K562 (cell line): Measurements from ENCODE around the gene CNR2. TPM values are rescaled to one million over a fixed set of nuclear protein-coding genes. Genes with fewer than 3 reads are reported as not detected.

Experiments
- ARNT ChIP-seq, 2 experiments: fragments of 450-650 bp; IDR thresholded peaks; 2 replicates each; pipeline ENCODE4 v1.6.1; 2016; ENCODE audit warnings: mild to moderate bottlenecking in 1 of 2
- BHLHE40 ChIP-seq: IDR thresholded peaks from 2 replicates; pipeline ENCODE4 v1.6.1; 2011; ENCODE audit warnings: low read length, improper control_type of control experiment
- BRCA1 ChIP-seq, 2 experiments: fragments of 450-650 bp in 1 of 2; sonication (generic) in 1 of 2; formaldehyde crosslinking in 1 of 2; IDR thresholded peaks; 2 replicates each; pipeline versions ENCODE4 v1.5.0 to v1.6.1; 2017 to 2020; ENCODE audit warnings: mild to moderate bottlenecking in 1 of 2, missing genetic modification reagents in 1 of 2
- GATAD2B ChIP-seq: fragments of 450-650 bp; IDR thresholded peaks from 2 replicates; pipeline ENCODE4 v1.6.1; 2017; ENCODE audit warnings: mild to moderate bottlenecking, borderline replicate concordance
- JUN ChIP-seq, 2 experiments: sonication (generic) in 1 of 2; formaldehyde crosslinking in 1 of 2; IDR thresholded peaks; 2 replicates each; pipeline versions ENCODE4 v1.6.1 to v1.8.0; 2012 to 2022; ENCODE audit warnings: borderline replicate concordance in 2 of 2, mild to moderate bottlenecking in 2 of 2, improper control_type of control experiment in 1 of 2, low read depth in 1 of 2, low read length in 1 of 2, missing genetic modification reagents in 1 of 2
- KDM5B ChIP-seq: fragments of 200-600 bp; sonication (generic); IDR thresholded peaks from 2 replicates; pipeline ENCODE4 v1.6.1; 2012; ENCODE audit warnings: low read depth, mild to moderate bottlenecking, moderate library complexity, low read length, control low read depth, inconsistent platforms; ENCODE audit not compliant: insufficient replicate concordance
- MIER1 ChIP-seq: fragments of 450-650 bp; IDR thresholded peaks from 2 replicates; pipeline ENCODE4 v1.6.1; 2016; ENCODE audit warnings: antibody characterized with exemption, mild to moderate bottlenecking, low read depth
- NCOA4 ChIP-seq: fragments of 450-650 bp; IDR thresholded peaks from 2 replicates; pipeline ENCODE4 v1.6.1; 2018; ENCODE audit warnings: mild to moderate bottlenecking; ENCODE audit not compliant: partially characterized antibody
- NRF1 ChIP-seq, 2 experiments: fragments of 450-650 bp; IDR thresholded peaks in 1 of 2; conservative IDR thresholded peaks in 1 of 2; 2 replicates each; pipeline ENCODE4 v1.6.1; 2014; ENCODE audit warnings: mild to moderate bottlenecking in 2 of 2
- PHF21A ChIP-seq: fragments of 450-650 bp; IDR thresholded peaks from 2 replicates; pipeline ENCODE4 v1.6.1; 2017; ENCODE audit warnings: low read depth, borderline replicate concordance
- RBM17 ChIP-seq: fragments of 200-400 bp; formaldehyde crosslinking; IDR thresholded peaks from 2 replicates; pipeline ENCODE4 v1.6.1; 2017; ENCODE audit warnings: low read depth, mild to moderate bottlenecking, low read length, borderline replicate concordance
- RBM34 ChIP-seq: fragments of 200-400 bp; formaldehyde crosslinking; IDR thresholded peaks from 2 replicates; pipeline ENCODE4 v1.6.1; 2018; ENCODE audit warnings: low read length, borderline replicate concordance; ENCODE audit not compliant: insufficient read depth
- RBM39 ChIP-seq: fragments of 200-400 bp; formaldehyde crosslinking; optimal IDR thresholded peaks from 2 replicates; pipeline ENCODE3; 2018; ENCODE audit warnings: low read depth, low read length
- RNF2 ChIP-seq: sonication (generic); IDR thresholded peaks from 2 replicates; pipeline ENCODE4 v1.6.1; 2016
- TAF15 ChIP-seq: fragments of 200-400 bp; formaldehyde crosslinking; IDR thresholded peaks from 2 replicates; pipeline ENCODE4 v1.6.1; 2017; ENCODE audit warnings: mild to moderate bottlenecking, low read depth, low read length, moderate library complexity
- ZNF143 ChIP-seq: sonication (generic); formaldehyde crosslinking; IDR thresholded peaks from 2 replicates; pipeline ENCODE4 v1.9.0; 2022; ENCODE audit warnings: mild to moderate bottlenecking, missing genetic modification reagents
- ZNF695 ChIP-seq: fragments of 450-650 bp; formaldehyde crosslinking; IDR thresholded peaks from 2 replicates; pipeline ENCODE4 v1.4.0; 2020; ENCODE audit warnings: mild to moderate bottlenecking, moderate library complexity
- polyA plus RNA-seq, 8 experiments: library from polyadenylated mRNA; depleted of rRNA in 4 of 8; stranded (reverse) in 5 of 8; unstranded in 3 of 8; fragments of >200 nt; fragmentation: Nextera tagmentation in 2 of 8; fragmentation: Illumina TruSeq in 1 of 8; extraction: Ambion mirVana in 2 of 8; extraction: Trizol in 1 of 8; gene quantifications; 2 replicates each; pipeline versions ENCODE4 v1.2.1 to v1.2.3, GENCODE V29; 2011 to 2014; ENCODE audit warnings: inconsistent platforms in 1 of 8, missing spikeins in 1 of 8
- total RNA-seq, 7 experiments: library from RNA; depleted of rRNA in 6 of 7; stranded (reverse); fragments of >200 nt in 6 of 7; fragmentation: Illumina TruSeq in 2 of 7; extraction: Trizol in 2 of 7; gene quantifications; 2 replicates each; pipeline versions ENCODE4 v1.2.1 to v1.2.3, GENCODE V29; 2011 to 2021; ENCODE audit warnings: low replicate concordance in 1 of 7
- TF ChIP-seq, protein P1 (sequence below): fragments of 450-650 bp; conservative IDR thresholded peaks from 2 replicates; pipeline ENCODE4 v1.6.1; 2016; ENCODE audit warnings: missing genetic modification characterization, low read depth, mild to moderate bottlenecking, control low read depth, missing compliant biosample characterization
- TF ChIP-seq, protein P2 (sequence below): fragments of 250-450 bp; sonication (Bioruptor Pico); IDR thresholded peaks from 2 replicates; pipeline ENCODE4 v1.8.0; 2022; ENCODE audit warnings: moderate library complexity, mild to moderate bottlenecking, inconsistent platforms
- TF ChIP-seq, protein P3 (sequence below): fragments of 450-650 bp; IDR thresholded peaks from 2 replicates; pipeline ENCODE4 v1.6.1; 2016; ENCODE audit warnings: missing biosample characterization, missing genetic modification characterization
- TF ChIP-seq, protein P4 (sequence below), 2 experiments: IDR thresholded peaks; 2 replicates each; pipeline ENCODE4 v1.6.1; 2012; ENCODE audit warnings: improper control_type of control experiment in 2 of 2, low read depth in 2 of 2, low read length in 2 of 2, borderline replicate concordance in 1 of 2

The CNR2 gene
- total and polyA plus RNA-seq, 9 of the 15 experiments (the other 6 are each of a cell fraction or from before 2014, with no cell fraction given): not detected

DNA sequence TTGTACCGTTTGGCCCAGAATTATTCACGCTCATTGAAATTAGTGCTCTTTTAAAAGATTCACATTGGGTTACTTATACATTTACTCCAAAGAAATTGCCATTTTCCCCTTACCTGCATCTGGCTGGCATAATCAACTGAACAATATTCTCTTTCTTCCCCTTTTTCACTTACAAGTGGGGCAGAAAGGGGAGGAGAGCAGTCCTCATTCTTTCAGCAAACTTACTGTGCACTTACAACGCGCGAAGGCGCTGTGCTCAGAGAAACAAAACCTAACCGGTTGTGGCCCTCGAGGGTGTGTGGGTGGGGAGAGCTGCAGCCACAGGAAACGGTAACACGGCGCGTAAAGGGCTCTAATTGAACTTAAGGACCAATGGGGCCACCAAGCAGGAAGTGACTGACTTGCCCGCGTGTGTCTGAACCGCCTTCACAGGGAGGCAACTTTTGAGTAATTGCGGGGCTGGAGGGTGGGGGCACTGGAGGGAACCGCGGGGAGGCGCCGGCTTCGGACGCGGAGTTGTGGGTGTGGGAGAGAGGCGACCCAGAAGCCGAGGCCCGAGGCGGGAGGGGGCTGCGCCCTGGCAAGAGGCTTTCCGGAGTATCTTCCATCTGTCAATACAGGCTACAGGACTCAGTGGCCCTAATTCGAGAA lies 45.8 kb upstream of the CNR2 start (continued):
- TF ChIP-seq, protein P1, sequence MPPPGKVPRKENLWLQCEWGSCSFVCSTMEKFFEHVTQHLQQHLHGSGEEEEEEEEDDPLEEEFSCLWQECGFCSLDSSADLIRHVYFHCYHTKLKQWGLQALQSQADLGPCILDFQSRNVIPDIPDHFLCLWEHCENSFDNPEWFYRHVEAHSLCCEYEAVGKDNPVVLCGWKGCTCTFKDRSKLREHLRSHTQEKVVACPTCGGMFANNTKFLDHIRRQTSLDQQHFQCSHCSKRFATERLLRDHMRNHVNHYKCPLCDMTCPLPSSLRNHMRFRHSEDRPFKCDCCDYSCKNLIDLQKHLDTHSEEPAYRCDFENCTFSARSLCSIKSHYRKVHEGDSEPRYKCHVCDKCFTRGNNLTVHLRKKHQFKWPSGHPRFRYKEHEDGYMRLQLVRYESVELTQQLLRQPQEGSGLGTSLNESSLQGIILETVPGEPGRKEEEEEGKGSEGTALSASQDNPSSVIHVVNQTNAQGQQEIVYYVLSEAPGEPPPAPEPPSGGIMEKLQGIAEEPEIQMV (tag): no peak
- peak; percentile 34 for TF ChIP-seq BHLHE40
- TF ChIP-seq, protein P2, sequence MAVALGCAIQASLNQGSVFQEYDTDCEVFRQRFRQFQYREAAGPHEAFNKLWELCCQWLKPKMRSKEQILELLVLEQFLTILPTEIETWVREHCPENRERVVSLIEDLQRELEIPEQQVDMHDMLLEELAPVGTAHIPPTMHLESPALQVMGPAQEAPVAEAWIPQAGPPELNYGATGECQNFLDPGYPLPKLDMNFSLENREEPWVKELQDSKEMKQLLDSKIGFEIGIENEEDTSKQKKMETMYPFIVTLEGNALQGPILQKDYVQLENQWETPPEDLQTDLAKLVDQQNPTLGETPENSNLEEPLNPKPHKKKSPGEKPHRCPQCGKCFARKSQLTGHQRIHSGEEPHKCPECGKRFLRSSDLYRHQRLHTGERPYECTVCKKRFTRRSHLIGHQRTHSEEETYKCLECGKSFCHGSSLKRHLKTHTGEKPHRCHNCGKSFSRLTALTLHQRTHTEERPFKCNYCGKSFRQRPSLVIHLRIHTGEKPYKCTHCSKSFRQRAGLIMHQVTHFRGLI (CRISPR knock-in tag): no peak
- no peak for TF ChIP-seq TAF15
- peak; percentile 46; the same call in 1 of the 2 replicates for TF ChIP-seq PHF21A
- TF ChIP-seq, protein P3, sequence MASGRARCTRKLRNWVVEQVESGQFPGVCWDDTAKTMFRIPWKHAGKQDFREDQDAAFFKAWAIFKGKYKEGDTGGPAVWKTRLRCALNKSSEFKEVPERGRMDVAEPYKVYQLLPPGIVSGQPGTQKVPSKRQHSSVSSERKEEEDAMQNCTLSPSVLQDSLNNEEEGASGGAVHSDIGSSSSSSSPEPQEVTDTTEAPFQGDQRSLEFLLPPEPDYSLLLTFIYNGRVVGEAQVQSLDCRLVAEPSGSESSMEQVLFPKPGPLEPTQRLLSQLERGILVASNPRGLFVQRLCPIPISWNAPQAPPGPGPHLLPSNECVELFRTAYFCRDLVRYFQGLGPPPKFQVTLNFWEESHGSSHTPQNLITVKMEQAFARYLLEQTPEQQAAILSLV: 0 out of 2 replicates have a peak, but pooled peaks have one; percentile 24
- no peak for TF ChIP-seq RBM34
- peak; percentile 48; the same call in 1 of the 2 replicates for TF ChIP-seq RNF2
- TF ChIP-seq, protein P4, sequence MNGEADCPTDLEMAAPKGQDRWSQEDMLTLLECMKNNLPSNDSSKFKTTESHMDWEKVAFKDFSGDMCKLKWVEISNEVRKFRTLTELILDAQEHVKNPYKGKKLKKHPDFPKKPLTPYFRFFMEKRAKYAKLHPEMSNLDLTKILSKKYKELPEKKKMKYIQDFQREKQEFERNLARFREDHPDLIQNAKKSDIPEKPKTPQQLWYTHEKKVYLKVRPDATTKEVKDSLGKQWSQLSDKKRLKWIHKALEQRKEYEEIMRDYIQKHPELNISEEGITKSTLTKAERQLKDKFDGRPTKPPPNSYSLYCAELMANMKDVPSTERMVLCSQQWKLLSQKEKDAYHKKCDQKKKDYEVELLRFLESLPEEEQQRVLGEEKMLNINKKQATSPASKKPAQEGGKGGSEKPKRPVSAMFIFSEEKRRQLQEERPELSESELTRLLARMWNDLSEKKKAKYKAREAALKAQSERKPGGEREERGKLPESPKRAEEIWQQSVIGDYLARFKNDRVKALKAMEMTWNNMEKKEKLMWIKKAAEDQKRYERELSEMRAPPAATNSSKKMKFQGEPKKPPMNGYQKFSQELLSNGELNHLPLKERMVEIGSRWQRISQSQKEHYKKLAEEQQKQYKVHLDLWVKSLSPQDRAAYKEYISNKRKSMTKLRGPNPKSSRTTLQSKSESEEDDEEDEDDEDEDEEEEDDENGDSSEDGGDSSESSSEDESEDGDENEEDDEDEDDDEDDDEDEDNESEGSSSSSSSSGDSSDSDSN (IDR thresholded peaks at IDR 0.05; ENCODE audit: borderline replicate concordance in 1 of 2, low read depth in 2 of 2, low read length in 2 of 2): peak; percentile 82 to 92; a peak in 2 of 4 replicates
- TF ChIP-seq GATAD2B: no peak; the same call in 1 of the 2 replicates
- no peak for TF ChIP-seq MIER1
- TF ChIP-seq BRCA1 (IDR thresholded peaks at IDR 0.05): no peak
- no peak for TF ChIP-seq BRCA1 (CRISPR knock-in tag; IDR thresholded peaks at IDR 0.05)
- no peak for TF ChIP-seq NCOA4
- no peak for TF ChIP-seq ZNF695 (CRISPR knock-in tag)
- TF ChIP-seq ARNT (IDR thresholded peaks at IDR 0.05): peak; percentile 46 to 65; a peak in 2 of 4 replicates
- peak; percentile 83 for TF ChIP-seq KDM5B
- peak; percentile 37; the same call in 1 of the 2 replicates for TF ChIP-seq JUN (IDR thresholded peaks at IDR 0.05; ENCODE audit: borderline replicate concordance, low read depth, low read length)
- no peak; the same call in 1 of the 2 replicates for TF ChIP-seq JUN (CRISPR knock-in tag; IDR thresholded peaks at IDR 0.05; ENCODE audit: borderline replicate concordance)
- no peak for TF ChIP-seq RBM39
- no peak for TF ChIP-seq ZNF143 (CRISPR knock-in tag)
- TF ChIP-seq RBM17: no peak
- no peak; a peak in 1 of 4 replicates for TF ChIP-seq NRF1 (conservative IDR thresholded peaks at IDR 0.05 in 1 of 2, IDR thresholded peaks at IDR 0.05 in 1 of 2)
